ENCODE results near the gene WRAP73.

Gene WRAP73

GRCh38 chr1:3659093-3659492, 9.2 kb upstream of the WRAP73 start:
- no peak for DNase-seq (ENCODE audit: low read depth)
- TF ChIP-seq CTCF (IDR thresholded peaks at IDR 0.05; ENCODE audit: low read length, missing control alignments) = no peak
- no peak overlapping the region for H3K4me3 ChIP-seq (replicated peaks; ENCODE audit: low read depth, low read length)

GRCh38 chr1:3658231-3658615, 8.3 kb upstream of the WRAP73 start:
- no peak for DNase-seq (ENCODE audit: low read depth)
- TF ChIP-seq CTCF (IDR thresholded peaks at IDR 0.05; ENCODE audit: low read length, missing control alignments) = no peak
- no peak overlapping the region for H3K4me3 ChIP-seq (replicated peaks; ENCODE audit: low read depth, low read length)

GRCh38 chr1:3657578-3658230, 7.8 kb upstream of the WRAP73 start:
- H3K4me3 ChIP-seq (replicated peaks; ENCODE audit: low read depth, low read length) = no peak overlapping the region
- DNase-seq (ENCODE audit: low read depth) = no peak
- no peak for TF ChIP-seq CTCF (IDR thresholded peaks at IDR 0.05; ENCODE audit: low read length, missing control alignments)

- no peak for DNase-seq (ENCODE audit: low read depth)
- TF ChIP-seq CTCF (IDR thresholded peaks at IDR 0.05; ENCODE audit: low read length, missing control alignments) = no peak
- no peak overlapping the region for H3K4me3 ChIP-seq (replicated peaks; ENCODE audit: low read depth, low read length)
These were observed 7.2 kb upstream of the WRAP73 start for GRCh38 chr1:3657096-3657475.

GRCh38 chr1:3656450-3657095, 6.7 kb upstream of the WRAP73 start:
- H3K4me3 ChIP-seq (replicated peaks; ENCODE audit: low read depth, low read length) = no peak overlapping the region
- no peak for TF ChIP-seq CTCF (IDR thresholded peaks at IDR 0.05; ENCODE audit: low read length, missing control alignments)
- DNase-seq (ENCODE audit: low read depth) = no peak

GRCh38 chr1:3654549-3655281, 4.8 kb upstream of the WRAP73 start:
- no peak for TF ChIP-seq CTCF (IDR thresholded peaks at IDR 0.05; ENCODE audit: low read length, missing control alignments)
- no peak overlapping the region for H3K4me3 ChIP-seq (replicated peaks; ENCODE audit: low read depth, low read length)
- DNase-seq (ENCODE audit: low read depth) = no peak
